KOPT-K1 (cell line): ENCODE data around the gene HES6.

Experiments
- H3K27ac ChIP-seq: fragments of 200-600 bp; sonication (generic); 2 replicates; pipeline ENCODE4 v1.5.1; 2016; ENCODE audit warnings: antibody characterized with exemption, mild to moderate bottlenecking, low read depth, low read length; ENCODE audit not compliant: poor library complexity, severe bottlenecking
- H3K36me3 ChIP-seq: fragments of 200-600 bp; sonication (generic); 2 replicates; pipeline ENCODE4 v1.5.1; 2017; ENCODE audit warnings: antibody characterized with exemption, mild to moderate bottlenecking, low read length, moderate library complexity; ENCODE audit not compliant: insufficient read depth
- H3K9me3 ChIP-seq: fragments of 200-600 bp; sonication (generic); 2 replicates; pipeline ENCODE4 v1.5.1; 2017; ENCODE audit warnings: antibody characterized with exemption, low read length, mild to moderate bottlenecking; ENCODE audit not compliant: insufficient read depth, poor library complexity, severe bottlenecking

Gene HES6, protein sequence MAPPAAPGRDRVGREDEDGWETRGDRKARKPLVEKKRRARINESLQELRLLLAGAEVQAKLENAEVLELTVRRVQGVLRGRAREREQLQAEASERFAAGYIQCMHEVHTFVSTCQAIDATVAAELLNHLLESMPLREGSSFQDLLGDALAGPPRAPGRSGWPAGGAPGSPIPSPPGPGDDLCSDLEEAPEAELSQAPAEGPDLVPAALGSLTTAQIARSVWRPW

DNA sequence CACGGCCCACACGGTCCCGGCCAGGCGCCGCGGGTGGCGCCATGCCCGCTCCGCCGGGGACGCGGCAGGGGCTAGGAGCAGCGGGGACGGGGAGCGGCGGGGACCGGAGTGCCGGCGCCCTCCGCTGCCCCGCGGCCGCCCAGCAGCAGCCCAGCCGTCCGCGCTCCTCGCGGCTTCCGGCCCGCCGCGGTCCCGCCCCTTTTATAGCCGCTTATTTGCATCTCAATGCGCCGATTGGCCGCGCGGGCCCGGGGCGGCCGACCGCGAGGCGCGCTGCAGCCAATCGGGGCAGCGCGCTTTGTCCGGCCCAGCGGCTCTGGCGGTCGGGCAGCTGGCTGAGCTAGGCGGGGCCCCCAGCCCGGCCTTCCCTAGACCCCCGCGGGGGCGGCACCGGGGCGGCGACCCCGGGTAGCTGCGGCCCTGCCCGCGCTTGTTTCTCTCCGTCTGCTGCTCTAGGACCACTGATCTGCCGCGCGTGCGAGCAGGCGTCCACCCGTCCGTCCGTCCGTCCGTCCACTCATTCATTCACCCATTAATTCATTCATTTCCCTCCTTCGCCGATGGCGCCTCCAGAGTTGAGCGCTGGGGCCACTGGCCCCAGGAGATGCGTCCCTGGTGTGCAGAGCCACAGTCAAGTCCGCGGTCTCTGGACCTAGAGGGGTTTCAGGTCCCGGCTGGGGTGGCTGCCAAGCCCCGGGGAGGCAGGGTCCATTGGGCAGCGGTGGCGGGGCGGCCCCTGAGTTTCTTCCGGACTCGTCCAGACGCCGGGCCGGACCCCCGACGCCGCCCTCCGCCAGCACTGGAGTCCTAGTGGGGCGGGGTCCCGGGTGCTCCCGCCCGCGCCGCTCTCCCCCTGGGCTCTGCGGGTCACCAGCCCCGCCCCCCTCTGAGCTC is at the start of gene HES6:
Gene HES6, minus strand, starts transcription at position 176 of the 894 bp plus-strand sequence. Its CDS starts 133 bp downstream, at position 43.
- Histone ChIP-seq H3K36me3 (peaks cover 8% of the 10 kb centered on the region), H3K9me3 (no peaks in the 10 kb centered on the region), H3K27ac (no peak within 1 kb of the TSS)

DNA sequence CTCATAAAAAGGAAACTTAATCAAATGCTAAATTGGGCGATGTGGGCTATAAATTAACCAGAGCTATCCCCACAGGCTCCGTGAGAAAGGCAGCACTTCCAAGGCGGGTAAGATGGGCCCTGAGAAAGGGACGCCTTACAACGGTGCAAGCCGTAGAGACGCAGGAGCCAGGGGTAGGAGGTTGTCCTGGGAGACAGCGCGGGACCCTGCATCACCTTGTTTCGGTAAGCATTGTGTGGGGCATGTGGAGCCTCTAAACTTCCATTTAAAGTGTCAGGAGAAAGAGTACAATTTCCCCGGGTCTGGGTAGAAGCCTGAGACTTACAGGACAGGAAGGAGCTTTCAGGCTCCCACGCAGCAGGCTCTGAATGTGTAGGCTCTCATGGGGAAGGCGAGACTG is 49.7 kb upstream of the HES6 start:
- no peaks in the 10 kb centered on the region for H3K36me3 ChIP-seq
- H3K9me3 ChIP-seq, result no peaks in the 10 kb centered on the region
- H3K27ac ChIP-seq, result peak overlapping the region; percentile 74

DNA sequence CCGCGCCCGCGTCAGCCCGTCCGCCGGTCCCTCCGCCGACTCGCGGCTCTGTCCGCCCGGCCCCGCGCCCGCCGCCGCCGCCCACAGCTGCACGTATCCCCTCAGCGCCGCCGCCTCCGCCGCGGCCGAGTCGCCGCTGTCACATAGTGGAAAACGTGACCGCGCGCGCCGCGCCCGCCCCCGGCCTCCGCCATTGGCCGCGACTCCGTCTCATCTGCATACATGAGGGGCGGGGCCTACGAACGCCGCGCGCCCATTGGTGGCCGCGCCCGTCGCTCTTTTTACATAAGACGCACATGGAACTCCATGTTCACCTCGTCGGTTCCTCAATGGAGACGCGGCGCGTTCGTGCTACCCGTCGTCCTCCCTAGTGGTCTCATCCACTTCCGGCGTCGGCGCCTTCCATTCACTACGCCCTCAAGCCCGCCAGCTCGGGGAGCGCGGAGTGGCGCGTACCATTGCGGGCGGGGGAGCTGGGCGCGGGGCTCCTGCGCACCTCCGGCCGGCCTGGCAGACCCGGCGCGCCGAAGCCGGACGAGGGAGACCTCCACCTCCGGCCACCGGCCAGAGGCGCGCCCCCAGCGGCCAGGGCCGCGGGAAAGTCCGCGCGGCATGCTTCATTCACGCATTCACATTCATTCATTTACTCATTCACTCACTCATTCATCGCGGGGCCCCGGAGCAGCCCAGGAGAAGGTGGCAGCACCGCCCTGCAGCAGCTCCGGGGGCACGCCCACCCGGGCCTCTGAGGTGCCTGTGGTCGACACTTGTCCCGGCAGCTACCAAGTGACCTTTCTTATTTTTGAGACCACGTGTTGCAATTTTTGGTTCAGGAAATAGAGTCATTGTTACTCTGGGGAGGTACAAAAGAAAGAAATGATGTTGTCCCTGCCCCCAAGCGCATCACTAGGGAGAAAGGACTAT is 49.1 kb upstream of the HES6 start:
- peak overlapping the region; percentile 74 for H3K27ac ChIP-seq
- H3K9me3 ChIP-seq, result no peaks in the 10 kb centered on the region
- H3K36me3 ChIP-seq, result no peaks in the 10 kb centered on the region

DNA sequence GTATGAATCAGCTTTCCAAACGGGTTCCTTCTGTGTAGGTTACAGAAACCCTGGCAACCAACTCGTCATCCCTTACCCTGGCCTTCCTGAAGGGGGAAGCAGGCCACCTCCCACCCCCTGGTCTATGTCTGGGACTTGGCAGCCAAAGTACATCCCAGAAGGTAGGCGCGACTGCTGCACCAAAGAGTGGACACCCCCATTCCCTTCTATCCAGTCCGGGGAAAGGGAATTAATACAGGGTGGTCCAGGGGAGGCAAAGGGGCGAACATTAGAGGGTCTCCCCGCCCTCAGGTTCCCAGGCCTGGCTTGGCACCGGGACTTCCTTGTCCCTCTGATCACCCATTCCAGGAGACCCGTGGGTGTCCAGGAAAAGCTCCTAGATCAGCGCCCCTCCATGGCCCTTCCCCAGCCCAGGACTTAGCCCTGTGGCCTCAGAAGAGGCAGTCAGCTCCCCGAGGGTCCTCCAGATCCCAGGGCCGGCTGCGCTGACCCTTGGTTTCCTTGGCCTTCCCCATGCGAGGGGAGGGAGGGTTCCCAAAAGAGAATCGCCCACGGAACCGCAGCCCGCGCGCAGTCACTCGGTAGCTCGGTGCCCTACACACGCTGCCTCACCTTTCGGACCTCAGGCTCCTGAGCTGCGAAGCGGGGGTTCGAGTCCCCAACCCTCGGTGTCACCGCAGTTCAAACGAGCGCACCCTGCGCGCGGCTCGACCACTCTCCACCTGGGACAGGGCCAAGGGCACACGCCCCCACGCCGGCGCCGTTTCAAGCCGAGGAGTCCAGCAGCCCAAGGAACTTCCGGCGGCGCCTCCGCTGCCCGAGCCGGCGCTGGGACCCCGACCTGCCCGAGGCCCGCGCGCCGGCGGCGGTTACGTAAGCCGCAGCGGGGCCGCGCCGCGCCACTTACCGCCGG is 48.2 kb upstream of the HES6 start, which contains the start of gene PER2:
Gene PER2, minus strand, starts transcription at position 874 of the 913 bp plus-strand sequence. CDS start 10,674 bp downstream, outside the sequence.
- H3K36me3 ChIP-seq, result no peaks in the 10 kb centered on the region
- H3K27ac ChIP-seq, result peak within 1 kb of the TSS; percentile 74
- no peaks in the 10 kb centered on the region for H3K9me3 ChIP-seq

DNA sequence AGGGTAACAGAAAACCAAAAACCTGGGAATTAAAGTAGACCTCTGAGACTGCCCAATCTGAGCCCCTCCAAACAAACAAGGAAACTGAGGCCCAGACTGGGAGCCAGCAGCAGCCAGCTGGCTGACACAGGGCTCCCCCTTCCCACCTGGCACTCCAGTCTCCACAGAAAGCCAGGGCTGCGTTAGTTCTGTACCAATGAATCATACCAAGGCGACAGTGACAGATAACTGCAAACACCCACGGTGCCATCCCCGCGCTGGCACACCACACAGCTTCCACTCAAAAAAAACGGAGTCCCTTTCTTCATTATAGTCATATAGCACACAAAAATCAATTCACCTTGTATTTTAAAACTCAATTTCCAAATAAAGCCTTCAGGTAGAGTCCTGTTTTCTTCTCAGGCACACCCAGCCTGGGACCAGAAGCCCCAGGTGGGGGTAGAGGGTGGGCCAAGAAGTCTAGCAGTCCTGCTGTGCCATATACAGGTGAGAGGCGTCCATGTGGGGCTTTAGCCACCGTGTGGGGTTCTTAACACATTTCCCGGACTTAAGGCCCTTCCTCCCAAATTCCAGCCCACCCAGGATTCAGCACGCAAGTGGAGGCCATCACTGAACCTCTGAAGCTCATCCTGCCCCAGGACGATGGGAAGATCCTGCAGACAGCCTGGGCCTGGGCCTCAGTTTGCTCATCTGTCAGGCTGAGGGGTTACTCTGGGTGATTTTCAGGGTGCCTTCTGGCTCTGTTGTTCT is 47.3 kb upstream of the HES6 start:
- Histone ChIP-seq H3K9me3 (no peaks in the 10 kb centered on the region), H3K36me3 (no peaks in the 10 kb centered on the region), H3K27ac (no peak overlapping the region)

DNA sequence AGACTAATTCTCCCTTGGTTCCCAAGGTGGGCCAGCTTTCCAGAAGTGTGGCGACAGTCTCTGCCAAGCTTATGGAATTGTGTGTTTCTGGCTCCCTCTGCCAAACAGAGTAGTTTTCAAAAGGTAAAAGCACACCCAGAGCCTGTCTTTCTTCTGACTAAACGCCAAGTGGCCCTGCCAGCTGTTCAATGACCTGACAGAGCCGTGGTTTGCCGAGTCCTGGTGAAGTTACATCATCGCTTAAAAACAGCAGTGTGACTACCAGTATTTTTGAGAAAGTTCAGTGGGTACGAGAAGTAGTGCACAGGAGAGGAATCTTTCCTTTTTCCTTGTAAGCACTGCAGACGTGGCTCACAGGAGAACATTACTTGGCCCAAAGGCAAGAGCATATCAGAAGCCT is 46.7 kb upstream of the HES6 start:
- no peaks in the 10 kb centered on the region for H3K36me3 ChIP-seq
- no peaks in the 10 kb centered on the region for H3K9me3 ChIP-seq
- H3K27ac ChIP-seq, result no peak overlapping the region

DNA sequence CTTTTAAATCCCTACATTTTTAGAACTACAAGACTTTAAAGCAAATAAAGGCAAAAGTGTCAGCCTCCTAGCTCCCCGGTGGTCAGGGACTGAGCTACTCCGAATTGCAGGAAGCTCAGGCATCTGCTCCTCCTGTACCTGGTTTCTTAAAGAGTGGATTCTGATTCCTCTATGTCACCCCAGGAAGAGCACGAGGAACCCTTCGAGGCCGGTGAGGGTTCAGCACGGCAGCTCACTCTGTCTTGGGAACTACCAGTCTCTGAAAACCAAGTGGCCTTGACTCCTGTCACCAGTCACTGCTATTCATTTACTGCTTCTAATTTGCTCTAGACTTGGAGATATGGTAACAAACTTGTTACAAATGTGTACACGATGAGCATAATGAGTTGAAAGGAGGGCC is 46.3 kb upstream of the HES6 start:
- Histone ChIP-seq H3K27ac (no peak overlapping the region), H3K9me3 (no peaks in the 10 kb centered on the region), H3K36me3 (no peaks in the 10 kb centered on the region)

DNA sequence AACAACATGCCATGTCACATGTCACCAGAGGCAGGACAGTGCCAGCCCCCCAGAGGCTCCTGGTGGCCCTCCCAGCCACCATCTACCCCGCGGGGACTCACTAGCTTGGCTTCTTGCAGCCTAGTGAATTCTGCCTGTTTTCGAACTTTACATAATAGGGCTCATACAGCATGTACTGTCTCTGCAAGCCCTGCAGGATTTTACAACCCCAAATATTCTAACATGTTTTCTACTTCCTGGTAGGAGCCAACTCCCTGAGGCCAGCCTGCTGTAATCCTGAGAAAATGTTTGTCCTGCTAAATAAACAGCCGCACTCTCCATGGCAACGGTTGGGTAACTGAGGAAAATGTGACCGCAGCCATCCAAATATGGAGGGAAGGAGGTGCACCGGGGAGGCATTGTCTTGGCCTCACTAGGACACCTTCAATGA is 45.8 kb upstream of the HES6 start:
- Histone ChIP-seq H3K9me3 (no peaks in the 10 kb centered on the region), H3K27ac (no peak overlapping the region), H3K36me3 (no peaks in the 10 kb centered on the region)

DNA sequence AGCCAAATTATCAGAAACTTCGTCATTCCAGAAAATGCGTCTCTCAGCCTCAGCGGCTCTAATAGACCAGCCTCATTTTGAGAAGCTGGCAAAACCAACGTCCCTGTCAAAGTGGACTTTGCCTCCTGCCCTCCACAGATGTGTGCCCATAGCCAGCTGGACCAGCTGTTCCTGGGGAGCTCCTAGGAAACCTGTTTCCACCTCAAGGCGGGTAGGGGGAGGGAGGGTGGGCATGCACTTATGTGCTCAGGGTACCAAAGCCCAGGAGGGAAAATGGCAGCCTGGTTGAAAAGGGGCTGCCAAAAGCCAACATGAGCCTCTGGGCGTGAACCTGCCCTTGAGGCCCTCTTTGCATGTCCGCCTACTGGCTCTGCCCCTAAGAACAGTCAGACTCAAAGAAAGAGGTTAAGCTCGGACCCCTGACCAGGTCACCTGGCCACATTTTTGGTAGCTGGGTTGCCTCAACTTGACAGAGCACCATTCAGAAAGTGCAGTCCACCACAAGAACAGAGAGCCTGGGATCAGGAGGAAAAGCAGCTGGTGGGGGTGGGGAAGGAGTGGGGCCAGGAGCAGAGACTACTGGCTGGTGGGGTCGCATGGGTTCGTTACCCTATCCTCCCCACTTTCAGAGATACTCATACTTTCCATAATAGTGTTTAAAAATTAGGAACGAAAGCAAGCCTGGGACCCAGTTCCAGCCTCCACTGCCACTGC is 45.1 kb upstream of the HES6 start:
- Histone ChIP-seq H3K27ac (no peak overlapping the region), H3K9me3 (no peaks in the 10 kb centered on the region), H3K36me3 (no peaks in the 10 kb centered on the region)

DNA sequence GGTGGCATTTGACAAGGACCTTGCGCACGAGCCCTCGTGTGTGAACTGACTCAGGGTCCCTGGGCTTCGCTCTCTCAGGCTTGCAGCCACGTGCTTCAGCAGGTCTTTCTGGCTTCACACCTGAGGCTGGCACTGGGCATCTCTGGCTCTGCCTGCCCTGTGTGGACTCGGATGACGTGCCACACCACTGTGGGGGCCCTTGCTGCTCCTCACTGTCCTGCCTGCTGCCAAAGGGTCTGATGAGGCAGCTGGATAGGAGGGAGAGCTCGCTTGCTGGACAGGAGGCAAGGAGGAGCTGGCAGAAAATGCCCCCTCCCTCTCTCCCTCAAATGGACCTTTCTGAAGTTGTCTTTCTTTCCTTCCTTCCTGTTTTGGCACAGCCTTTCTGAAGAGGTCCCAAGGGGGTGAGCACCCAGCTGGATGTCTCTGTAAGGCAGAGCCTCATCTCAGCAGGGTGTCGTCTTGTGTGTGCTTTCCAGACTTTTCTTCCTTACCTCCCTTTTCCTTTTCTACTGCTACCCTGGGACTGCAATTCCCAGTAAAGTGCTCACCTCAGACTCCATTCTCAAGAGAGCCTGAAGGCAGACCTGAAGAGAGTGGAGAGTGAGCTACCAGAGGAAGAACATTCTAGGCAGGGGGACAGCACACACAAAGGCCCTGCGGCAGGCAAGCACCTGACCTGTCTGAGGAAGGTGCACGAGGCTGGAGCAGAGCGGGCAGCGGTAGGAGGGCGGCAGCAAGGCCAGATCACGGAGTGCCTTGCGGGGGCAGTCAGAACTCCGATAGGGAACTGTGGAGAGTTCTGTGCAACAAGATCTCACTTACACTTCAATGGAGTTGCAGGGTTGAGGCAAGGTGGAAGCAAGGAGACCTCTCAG is 43.3 kb upstream of the HES6 start:
- Histone ChIP-seq H3K27ac (no peak overlapping the region), H3K36me3 (no peaks in the 10 kb centered on the region), H3K9me3 (no peaks in the 10 kb centered on the region)

DNA sequence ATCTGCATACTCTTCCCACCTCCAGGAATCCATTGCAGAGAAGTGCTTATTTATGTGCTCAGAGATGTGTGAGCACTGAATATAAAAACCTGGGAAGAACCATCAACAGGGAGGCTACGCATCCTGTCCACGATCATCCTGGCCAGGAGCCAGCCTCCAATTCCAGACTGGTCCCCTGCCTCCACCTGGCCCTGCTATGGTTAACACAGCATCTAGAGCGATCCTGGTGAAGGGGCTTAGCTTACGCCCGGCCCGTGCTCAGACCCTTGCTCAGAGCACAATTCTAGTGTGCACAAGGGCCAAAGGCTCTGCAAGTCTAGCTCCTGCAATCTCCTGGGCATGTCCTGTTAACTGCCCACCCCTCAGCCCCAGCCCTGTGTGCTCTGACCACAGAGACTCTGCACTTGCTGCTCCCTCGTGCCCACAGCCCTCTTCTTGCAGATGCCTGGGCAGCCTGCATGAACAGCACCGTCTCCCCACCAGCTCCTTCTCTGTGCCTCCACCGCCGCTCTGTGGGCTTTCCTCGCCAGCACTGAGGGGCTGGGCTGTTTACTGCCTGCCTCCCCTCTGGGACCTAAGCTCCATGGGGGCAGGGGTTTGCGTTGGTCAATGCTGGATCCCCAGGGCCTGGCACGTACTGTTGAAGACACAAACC is 42.1 kb upstream of the HES6 start:
- Histone ChIP-seq H3K36me3 (peaks cover under 1% of the 10 kb centered on the region; the same call in 1 of the 2 replicates), H3K27ac (no peak overlapping the region), H3K9me3 (no peaks in the 10 kb centered on the region)
